GM12875 (cell line): ENCODE data around the gene AGMO.

Experiments
- H3K4me3 ChIP-seq: one replicate; pipeline ENCODE4 v1.5.1; 2011; ENCODE audit warnings: low read depth, low read length, control low read depth
- CTCF ChIP-seq: IDR thresholded peaks from 2 replicates; pipeline ENCODE4 v1.5.1; 2011; ENCODE audit warnings: low read depth, mild to moderate bottlenecking, control low read depth, inconsistent platforms, low read length, moderate library complexity, borderline replicate concordance; ENCODE audit not compliant: insufficient read depth

AGMO gene

DNA sequence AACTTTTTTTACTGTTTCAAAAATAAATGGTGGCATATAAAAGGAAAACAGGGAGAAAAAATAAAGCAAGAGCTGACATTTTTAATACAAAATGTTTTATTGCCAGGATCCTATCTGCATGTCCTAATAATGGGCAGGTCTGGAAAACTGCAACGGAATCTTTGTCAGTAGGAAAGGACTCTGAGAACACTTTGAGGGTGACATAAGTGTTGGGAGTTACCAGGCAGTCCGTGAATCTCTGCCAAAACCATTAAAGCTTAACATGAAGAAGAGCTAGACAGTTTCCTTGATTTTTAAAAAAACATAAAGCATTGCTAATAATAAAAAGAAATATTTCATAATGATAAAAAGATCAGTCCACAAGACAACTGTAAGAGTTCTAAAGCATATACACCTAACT lies 80.7 kb downstream of the AGMO start:
- TF ChIP-seq CTCF, result no peak
- no peak overlapping the region for H3K4me3 ChIP-seq

DNA sequence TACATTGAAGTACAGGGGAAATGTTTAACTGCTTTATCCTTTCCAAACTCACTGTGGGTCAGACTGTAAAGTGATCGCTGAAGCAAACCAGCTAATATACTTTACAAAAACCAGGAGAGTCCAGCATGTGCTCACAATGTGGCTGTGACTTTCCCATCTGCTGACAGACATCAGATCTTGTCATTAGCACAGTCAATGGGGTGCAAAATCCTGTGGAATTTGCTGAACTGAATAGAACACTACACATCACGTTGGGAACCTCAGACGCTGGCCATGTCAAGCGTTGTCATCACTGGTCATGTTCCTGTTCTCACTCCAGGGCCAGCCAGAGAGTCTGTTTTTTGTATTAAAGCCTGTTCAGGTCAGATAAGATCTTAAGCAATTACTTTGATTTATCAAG lies 83.4 kb downstream of the AGMO start:
- no peak overlapping the region for H3K4me3 ChIP-seq
- TF ChIP-seq CTCF, result no peak

GRCh38 chr7:15476531-15476918 lies 85.3 kb downstream of the AGMO start:
- no peak overlapping the region for H3K4me3 ChIP-seq
- TF ChIP-seq CTCF, result no peak

DNA sequence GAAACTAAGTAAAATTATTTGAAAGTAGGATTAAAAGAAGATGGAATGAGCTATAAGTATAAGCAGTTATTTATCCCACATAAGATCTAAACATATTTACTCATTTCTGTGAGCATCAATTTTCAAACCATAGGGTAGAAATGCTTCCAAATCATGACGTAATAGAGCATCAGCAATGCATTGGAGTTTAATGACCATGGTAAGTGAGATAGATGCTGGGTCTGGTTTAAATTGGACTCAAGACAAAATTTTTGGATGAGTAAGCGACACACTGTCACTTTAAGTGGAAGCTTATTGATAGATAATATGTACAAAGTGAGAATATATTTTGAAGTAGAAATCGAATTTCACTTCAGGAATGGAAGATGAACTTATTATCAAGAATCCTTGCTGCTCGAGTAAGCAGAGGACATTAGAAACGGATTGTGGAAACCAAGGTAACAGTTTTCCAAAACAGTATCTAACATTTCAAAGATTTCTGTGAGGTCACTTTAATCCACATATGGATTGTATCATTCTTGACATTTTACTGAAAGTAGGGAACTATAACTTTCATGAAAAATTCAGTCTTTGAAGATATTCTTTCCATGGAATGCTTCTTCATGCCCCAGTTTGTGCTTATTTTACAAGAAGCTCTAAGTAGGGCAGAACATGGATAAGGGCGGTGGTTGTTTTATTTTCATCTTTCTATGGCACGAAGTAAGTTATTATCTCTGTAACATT lies 85.8 kb downstream of the AGMO start:
- H3K4me3 ChIP-seq, result no peak overlapping the region
- no peak for TF ChIP-seq CTCF

DNA sequence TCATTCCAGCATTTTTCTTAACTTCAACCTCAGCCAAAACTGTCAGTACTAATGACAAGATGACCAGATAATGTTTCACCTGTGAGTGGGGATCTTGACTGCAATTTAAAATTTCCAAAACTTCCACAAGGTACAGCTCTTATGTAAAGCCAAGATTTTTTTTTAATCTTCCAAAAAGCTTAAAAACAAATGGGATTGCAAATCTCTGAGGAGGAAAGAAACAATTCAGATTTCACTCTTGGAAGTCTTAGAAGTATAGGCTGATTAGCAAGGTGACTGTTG lies 90.2 kb downstream of the AGMO start:
- no peak overlapping the region for H3K4me3 ChIP-seq
- no peak for TF ChIP-seq CTCF

- TF ChIP-seq CTCF, result no peak
- H3K4me3 ChIP-seq, result no peak overlapping the region
Measured at GRCh38 chr7:15470825-15471668, 90.8 kb downstream of the AGMO start.

DNA sequence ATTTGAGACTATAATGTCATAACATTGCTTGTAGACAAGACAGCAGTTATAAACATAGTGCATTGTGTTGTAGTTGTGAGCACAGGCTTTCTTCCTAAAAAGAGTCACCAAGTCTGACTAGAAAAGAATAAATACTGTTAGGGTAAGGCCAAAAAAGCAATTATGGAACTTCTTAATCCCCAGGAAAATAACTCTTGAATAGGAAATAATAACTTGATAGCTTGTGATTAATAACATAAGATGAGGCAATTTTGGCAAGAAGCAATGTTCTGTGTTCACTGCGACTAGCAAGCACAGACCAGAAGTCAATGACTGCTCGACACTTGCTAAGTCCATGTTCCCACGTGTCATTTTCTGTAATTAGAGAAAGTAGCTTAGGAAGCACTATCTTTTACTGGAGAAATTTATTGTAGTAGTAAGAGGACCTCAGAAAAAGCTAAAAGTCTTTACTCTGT lies 97.1 kb downstream of the AGMO start:
- no peak for TF ChIP-seq CTCF
- no peak overlapping the region for H3K4me3 ChIP-seq
